ENCODE results near the gene TAPT1. TPM values are rescaled to one million over a fixed set of nuclear protein-coding genes. Genes with fewer than 3 reads are reported as not detected.

TAPT1 gene
- total RNA-seq, 1 donor from 2014 or later, result 25.3 TPM

GRCh38 chr4:16253127-16253960 is 27.1 kb upstream of the TAPT1 start:
- Histone ChIP-seq H3K36me3 (ENCODE audit: insufficient read depth, low read length) (no peaks in the 10 kb centered on the region), H3K9ac (ENCODE audit: low read length) (no peak overlapping the region), H3K27me3 (ENCODE audit: insufficient read depth, low read length) (no peaks in the 10 kb centered on the region), H3K4me3 (ENCODE audit: insufficient read depth, low read depth, low read length) (no peak overlapping the region), H3K4me2 (ENCODE audit: low read length) (peak overlapping the region; percentile 48), H2AFZ (ENCODE audit: low read depth, low read length) (no peak overlapping the region), H3K9me3 (ENCODE audit: insufficient read depth, low read depth, low read length) (no peaks in the 10 kb centered on the region), H4K20me1 (ENCODE audit: insufficient read depth, low read length) (no peaks in the 10 kb centered on the region), H3K27ac (ENCODE audit: low read depth, low read length) (peak overlapping the region; percentile 44), H3K79me2 (ENCODE audit: insufficient read depth, low read length) (no peaks in the 10 kb centered on the region), H3K4me1 (ENCODE audit: insufficient read depth, low read length) (peaks cover 21% of the 10 kb centered on the region)
- no peaks in the 10 kb centered on the region for H3K9me3 Mint-ChIP-seq (ENCODE audit: unreplicated experiment)
- peaks cover 38% of the 10 kb centered on the region for H3K4me1 Mint-ChIP-seq (ENCODE audit: low read depth, unreplicated experiment)
- DNase-seq (ENCODE audit: low read depth), result peak; percentile 87
- H3K27ac Mint-ChIP-seq (ENCODE audit: unreplicated experiment), result peak overlapping the region; percentile 51
- TF ChIP-seq CTCF (IDR thresholded peaks at IDR 0.05; ENCODE audit: insufficient read depth, low read depth, low read length), result no peak
- no peak for TF ChIP-seq EZH2 (IDR thresholded peaks at IDR 0.05; ENCODE audit: insufficient read depth, low read length)
- peaks cover 4% of the 10 kb centered on the region for H3K36me3 Mint-ChIP-seq (ENCODE audit: low read depth, unreplicated experiment)
- no peak overlapping the region for H3K4me3 Mint-ChIP-seq (ENCODE audit: unreplicated experiment)
- no peaks in the 10 kb centered on the region for H3K27me3 Mint-ChIP-seq (ENCODE audit: low read depth, unreplicated experiment)
- FAIRE-seq, result peak; percentile 88

- no peaks in the 10 kb centered on the region for H3K9me3 Mint-ChIP-seq (ENCODE audit: unreplicated experiment)
- H3K9me3 ChIP-seq (ENCODE audit: insufficient read depth, low read depth, low read length), result no peaks in the 10 kb centered on the region
- no peak overlapping the region for H3K9ac ChIP-seq (ENCODE audit: low read length)
- no peaks in the 10 kb centered on the region for H3K36me3 ChIP-seq (ENCODE audit: insufficient read depth, low read length)
- H3K27ac Mint-ChIP-seq (ENCODE audit: unreplicated experiment), result peak overlapping the region; percentile 76
- peak overlapping the region; percentile 39 for H3K4me2 ChIP-seq (ENCODE audit: low read length)
- peaks cover 7% of the 10 kb centered on the region for H3K36me3 Mint-ChIP-seq (ENCODE audit: low read depth, unreplicated experiment)
- peak overlapping the region; percentile 23 for H3K27ac ChIP-seq (ENCODE audit: low read depth, low read length)
- H2AFZ ChIP-seq (ENCODE audit: low read depth, low read length), result no peak overlapping the region
- no peaks in the 10 kb centered on the region for H3K27me3 ChIP-seq (ENCODE audit: insufficient read depth, low read length)
- DNase-seq (ENCODE audit: low read depth), result peak; percentile 75
- no peak overlapping the region for H3K4me3 Mint-ChIP-seq (ENCODE audit: unreplicated experiment)
- H3K4me1 ChIP-seq (ENCODE audit: insufficient read depth, low read length), result peaks cover 21% of the 10 kb centered on the region
- TF ChIP-seq CTCF (IDR thresholded peaks at IDR 0.05; ENCODE audit: insufficient read depth, low read depth, low read length) (no peak), EZH2 (IDR thresholded peaks at IDR 0.05; ENCODE audit: insufficient read depth, low read length) (no peak)
- no peak overlapping the region for H3K4me3 ChIP-seq (ENCODE audit: insufficient read depth, low read depth, low read length)
- no peak for FAIRE-seq
- H3K4me1 Mint-ChIP-seq (ENCODE audit: low read depth, unreplicated experiment), result peaks cover 38% of the 10 kb centered on the region
- H4K20me1 ChIP-seq (ENCODE audit: insufficient read depth, low read length), result no peaks in the 10 kb centered on the region
- no peaks in the 10 kb centered on the region for H3K79me2 ChIP-seq (ENCODE audit: insufficient read depth, low read length)
- no peaks in the 10 kb centered on the region for H3K27me3 Mint-ChIP-seq (ENCODE audit: low read depth, unreplicated experiment)
Observed at GRCh38 chr4:16250661-16251365, 24.5 kb upstream of the TAPT1 start.
